IMR-90 (cell line): ENCODE data around the gene ZNF622. TPM values are rescaled to one million over a fixed set of nuclear protein-coding genes. Genes with fewer than 3 reads are reported as not detected.

Experiments used
- ATAC-seq: fragments of 200-7000 bp; cut with Tn5 transposase; 2 replicates; pipeline ENCODE4 v1.9.1; 2020; ENCODE audit warnings: low read depth, mild to moderate bottlenecking, moderate library complexity
- BruUV-seq: library from RNA; stranded (reverse); fragments of 400-500 nt; replicated peaks from 2 replicates; lab custom pipeline; 2021; lab: Mats Ljungman, UMichigan
- CTCF ChIA-PET: fragments of 300-600 bp; formaldehyde crosslinking; extraction: SDS; loops from one replicate; lab custom pipeline; 2021; ENCODE audit warnings: antibody characterized with exemption; lab: Yijun Ruan, JAX
- POLR2A ChIA-PET: fragments of 300-600 bp; sonication (Branson Sonifier 250); formaldehyde crosslinking; loops from one replicate; lab custom pipeline; 2022; ENCODE audit warnings: antibody characterized with exemption; ENCODE audit not compliant: unreplicated experiment; lab: Charles Lee
- DNase-seq: peaks from one replicate; pipeline ENCODE4 v3.0.0; 2013
- H2AFZ ChIP-seq: replicated peaks from 2 replicates; pipeline ENCODE3; 2013; ENCODE audit warnings: low read length, mild to moderate bottlenecking; ENCODE audit not compliant: poor library complexity
- H2AK5ac ChIP-seq: 2 replicates; pipeline ENCODE4 v1.6.1; 2013; ENCODE audit warnings: low read depth, low read length, inconsistent platforms
- H2AK9ac ChIP-seq: replicated peaks from 2 replicates; pipeline ENCODE3; 2013; ENCODE audit warnings: mild to moderate bottlenecking, low read depth, low read length, moderate library complexity; ENCODE audit not compliant: poor library complexity
- H2BK120ac ChIP-seq: 2 replicates; pipeline ENCODE4 v1.6.1; 2013; ENCODE audit warnings: low read depth, low read length, inconsistent platforms
- H2BK15ac ChIP-seq: 3 replicates; pipeline ENCODE4 v1.6.1; 2013; ENCODE audit warnings: low read depth, low read length, inconsistent platforms
- H2BK20ac ChIP-seq: 2 replicates; pipeline ENCODE4 v1.6.1; 2013; ENCODE audit warnings: low read depth, mild to moderate bottlenecking, inconsistent platforms, low read length, moderate library complexity
- H2BK5ac ChIP-seq: 2 replicates; pipeline ENCODE4 v1.6.1; 2013; ENCODE audit warnings: mild to moderate bottlenecking, low read depth, low read length, inconsistent platforms; ENCODE audit not compliant: poor library complexity, severe bottlenecking
- H3K14ac ChIP-seq: replicated peaks from 2 replicates; pipeline ENCODE4 v1.6.1; 2013; ENCODE audit warnings: low read depth, low read length, inconsistent platforms
- H3K18ac ChIP-seq: 2 replicates; pipeline ENCODE4 v1.6.1; 2013; ENCODE audit warnings: low read depth, low read length, control low read depth
- H3K23ac ChIP-seq: 2 replicates; pipeline ENCODE4 v1.6.1; 2013; ENCODE audit warnings: low read depth, low read length, inconsistent platforms
- H3K27ac ChIP-seq: 2 replicates; pipeline ENCODE4 v1.5.1; 2013; ENCODE audit warnings: mild to moderate bottlenecking, control low read depth, low read length; ENCODE audit not compliant: insufficient read depth
- H3K27me3 ChIP-seq: 2 replicates; pipeline ENCODE4 v1.6.1; 2013; ENCODE audit warnings: low read length; ENCODE audit not compliant: control insufficient read depth, insufficient read depth
- H3K36me3 ChIP-seq: 2 replicates; pipeline ENCODE4 v1.6.1; 2013; ENCODE audit warnings: low read length, mixed read lengths; ENCODE audit not compliant: control insufficient read depth, insufficient read depth
- H3K4ac ChIP-seq: 2 replicates; pipeline ENCODE4 v1.6.1; 2013; ENCODE audit warnings: low read depth, low read length, inconsistent platforms
- H3K4me1 ChIP-seq: 2 replicates; pipeline ENCODE4 v1.6.1; 2013; ENCODE audit warnings: low read length, mixed read lengths; ENCODE audit not compliant: control insufficient read depth, insufficient read depth
- H3K4me2 ChIP-seq: 2 replicates; pipeline ENCODE4 v1.6.1; 2013; ENCODE audit warnings: low read depth, mild to moderate bottlenecking, control low read depth, low read length, moderate library complexity
- H3K4me3 ChIP-seq: 2 replicates; pipeline ENCODE4 v1.5.1; 2013; ENCODE audit warnings: low read depth, mild to moderate bottlenecking, control low read depth, low read length, moderate library complexity; ENCODE audit not compliant: insufficient read depth
- H3K56ac ChIP-seq: 2 replicates; pipeline ENCODE4 v1.6.1; 2013; ENCODE audit warnings: low read length, inconsistent platforms; ENCODE audit not compliant: insufficient read depth; ENCODE audit errors: extremely low read depth
- H3K79me1 ChIP-seq, 2 experiments: 2 replicates each; pipeline ENCODE4 v1.6.1; 2013; ENCODE audit warnings: low read length in 2 of 2, inconsistent platforms in 1 of 2, low read depth in 1 of 2
- H3K9ac ChIP-seq: 2 replicates; pipeline ENCODE4 v1.6.1; 2013; ENCODE audit warnings: low read depth, low read length, control low read depth
- H3K9me1 ChIP-seq: 2 replicates; pipeline ENCODE4 v1.6.1; 2013; ENCODE audit warnings: low read length, inconsistent platforms; ENCODE audit not compliant: insufficient read depth
- H3K9me3 ChIP-seq: 2 replicates; pipeline ENCODE4 v1.6.1; 2013; ENCODE audit warnings: low read length; ENCODE audit not compliant: control insufficient read depth, insufficient read depth
- H4K20me1 ChIP-seq: 2 replicates; pipeline ENCODE4 v1.6.1; 2013; ENCODE audit warnings: low read length, inconsistent platforms; ENCODE audit not compliant: insufficient read depth
- H4K5ac ChIP-seq: 2 replicates; pipeline ENCODE4 v1.6.1; 2013; ENCODE audit warnings: mild to moderate bottlenecking, low read depth, low read length, control low read depth
- H4K8ac ChIP-seq, 2 experiments: 2 replicates each; pipeline ENCODE4 v1.6.1; 2013; ENCODE audit warnings: low read depth in 2 of 2, low read length in 2 of 2, control low read depth in 1 of 2, inconsistent platforms in 1 of 2
- H4K91ac ChIP-seq: 2 replicates; pipeline ENCODE4 v1.6.1; 2013; ENCODE audit warnings: low read depth, low read length, inconsistent platforms; ENCODE audit not compliant: insufficient read depth
- BHLHE40 ChIP-seq: fragments of 150-350 bp; IDR thresholded peaks from 2 replicates; pipeline ENCODE4 v1.6.1; 2016; ENCODE audit warnings: mild to moderate bottlenecking, low read depth, low read length
- CEBPB ChIP-seq: IDR thresholded peaks from 2 replicates; pipeline ENCODE4 v1.6.1; 2012; ENCODE audit warnings: low read depth, low read length, improper control_type of control experiment
- CHD1 ChIP-seq: IDR thresholded peaks from 2 replicates; pipeline ENCODE4 v1.6.1; 2012; ENCODE audit warnings: low read depth, low read length, improper control_type of control experiment
- CTCF ChIP-seq: conservative IDR thresholded peaks from 2 replicates; pipeline ENCODE4 v1.5.1; 2012; ENCODE audit warnings: mild to moderate bottlenecking, low read depth, low read length, improper control_type of control experiment
- ELK1 ChIP-seq: fragments of 150-350 bp; IDR thresholded peaks from 2 replicates; pipeline ENCODE4 v1.6.1; 2016; ENCODE audit warnings: low read depth, mild to moderate bottlenecking, low read length, moderate library complexity, borderline replicate concordance
- MAFK ChIP-seq: IDR thresholded peaks from 2 replicates; pipeline ENCODE4 v1.6.1; 2012; ENCODE audit warnings: low read depth, low read length, improper control_type of control experiment
- MXI1 ChIP-seq: IDR thresholded peaks from 2 replicates; pipeline ENCODE4 v1.6.1; 2012; ENCODE audit warnings: low read depth, mild to moderate bottlenecking, low read length, moderate library complexity, borderline replicate concordance
- NFE2L2 ChIP-seq: fragments of 150-350 bp; IDR thresholded peaks from 2 replicates; pipeline ENCODE4 v1.6.1; 2016; ENCODE audit warnings: low read depth, mild to moderate bottlenecking, low read length
- POLR2A ChIP-seq: IDR thresholded peaks from 2 replicates; pipeline ENCODE4 v1.6.1; 2012; ENCODE audit warnings: mild to moderate bottlenecking, low read depth, low read length
- RCOR1 ChIP-seq: IDR thresholded peaks from 2 replicates; pipeline ENCODE4 v1.6.1; 2012; ENCODE audit warnings: mild to moderate bottlenecking, low read length, improper control_type of control experiment; ENCODE audit not compliant: insufficient replicate concordance
- RFX5 ChIP-seq: IDR thresholded peaks from 2 replicates; pipeline ENCODE4 v1.8.0; 2012; ENCODE audit warnings: low read depth, mild to moderate bottlenecking, low read length, moderate library complexity
- dilution Hi-C: fragments of 300-500 bp; cut with HindIII; formaldehyde crosslinking; loops from one replicate; pipeline ENCODE4 v1.14.3; 2018; ENCODE audit warnings: low sequenced_read_pairs; ENCODE audit not compliant: unreplicated experiment
- in situ Hi-C: fragments of 300-500 bp; cut with MboI; formaldehyde crosslinking; loops from 3 replicates; pipeline ENCODE4 v1.14.3; 2019; ENCODE audit warnings: low sequenced_read_pairs, inconsistent platforms, mixed read lengths
- intact Hi-C: fragments of 100-400 bp; cut with micrococcal nuclease; formaldehyde crosslinking; loops from 2 replicates; pipeline ENCODE4 v1.10.0; 2022
- polyA plus RNA-seq, 3 experiments: library from polyadenylated mRNA; depleted of rRNA; stranded (reverse); fragments of >200 nt; gene quantifications; 2 replicates each; pipeline ENCODE4 v1.2.3, GENCODE V29; 2012; ENCODE audit warnings: low replicate concordance in 1 of 3
- total RNA-seq: library from RNA; depleted of rRNA; stranded (reverse); fragments of >200 nt; gene quantifications from 2 replicates; pipeline ENCODE4 v1.2.3, GENCODE V29; 2012

Gene ZNF622
- total and polyA plus RNA-seq, 2 of the 4 experiments (the other 2 are of a cell fraction): 19.5 to 49.3 TPM

GRCh38 chr5:16453609-16454008, 12.0 kb downstream of the ZNF622 start:
- no peak overlapping the region for H3K9ac ChIP-seq
- POLR2A ChIA-PET: no interaction called here
- no peak overlapping the region for H3K18ac ChIP-seq
- no peak for ATAC-seq
- no peaks in the 10 kb centered on the region for H3K27me3 ChIP-seq
- H3K4me3 ChIP-seq: no peak overlapping the region
- H3K14ac ChIP-seq: no peak overlapping the region
- no peak overlapping the region for H4K91ac ChIP-seq
- peaks cover 9% of the 10 kb centered on the region for H3K4me1 ChIP-seq
- H2AK5ac ChIP-seq: no peak overlapping the region
- dilution Hi-C loops: no loop called here
- no peak overlapping the region for H2BK120ac ChIP-seq
- no peak overlapping the region for H3K27ac ChIP-seq
- no peak overlapping the region for H4K5ac ChIP-seq
- CTCF ChIA-PET: no interaction called here
- H3K36me3 ChIP-seq: peaks cover 46% of the 10 kb centered on the region
- BruUV-seq: no TSS peak
- peaks cover 12 to 35% of the 10 kb centered on the region in 2 experiments for H3K79me1 ChIP-seq
- H3K9me3 ChIP-seq: no peaks in the 10 kb centered on the region
- no peak overlapping the region for H2AFZ ChIP-seq
- no peak overlapping the region for H3K56ac ChIP-seq
- H2AK9ac ChIP-seq: no peak overlapping the region
- H2BK20ac ChIP-seq: no peak overlapping the region
- in situ Hi-C loops: no loop called here
- H2BK5ac ChIP-seq: no peak overlapping the region
- DNase-seq: no peak
- peaks cover 13% of the 10 kb centered on the region for H3K9me1 ChIP-seq
- H3K23ac ChIP-seq: no peak overlapping the region
- no peak overlapping the region for H3K4me2 ChIP-seq
- intact Hi-C loops: no loop called here
- no peak overlapping the region for H3K4ac ChIP-seq
- H4K20me1 ChIP-seq: peaks cover 39% of the 10 kb centered on the region
- TF ChIP-seq POLR2A (no peak), CHD1 (no peak), MAFK (no peak), ELK1 (no peak), BHLHE40 (no peak), CTCF (no peak), CEBPB (no peak), RFX5 (no peak), MXI1 (no peak), NFE2L2 (no peak), RCOR1 (no peak)
- no peak overlapping the region for H2BK15ac ChIP-seq
- H4K8ac ChIP-seq: no peak overlapping the region
